PC-9 (cell line): ENCODE measurements around the gene SCEL.

Source experiments
- EZH2 ChIP-seq: fragments of 200-600 bp; sonication (generic); IDR thresholded peaks from 2 replicates; pipeline ENCODE4 v1.8.0; 2017; ENCODE audit warnings: antibody characterized with exemption, low read depth
- TF ChIP-seq, protein P1 (sequence below): fragments of 200-600 bp; sonication (generic); conservative IDR thresholded peaks from 2 replicates; pipeline ENCODE4 v1.6.1; 2017; ENCODE audit warnings: mixed run types, antibody characterized with exemption, mild to moderate bottlenecking, moderate library complexity

- TF ChIP-seq, protein P1, sequence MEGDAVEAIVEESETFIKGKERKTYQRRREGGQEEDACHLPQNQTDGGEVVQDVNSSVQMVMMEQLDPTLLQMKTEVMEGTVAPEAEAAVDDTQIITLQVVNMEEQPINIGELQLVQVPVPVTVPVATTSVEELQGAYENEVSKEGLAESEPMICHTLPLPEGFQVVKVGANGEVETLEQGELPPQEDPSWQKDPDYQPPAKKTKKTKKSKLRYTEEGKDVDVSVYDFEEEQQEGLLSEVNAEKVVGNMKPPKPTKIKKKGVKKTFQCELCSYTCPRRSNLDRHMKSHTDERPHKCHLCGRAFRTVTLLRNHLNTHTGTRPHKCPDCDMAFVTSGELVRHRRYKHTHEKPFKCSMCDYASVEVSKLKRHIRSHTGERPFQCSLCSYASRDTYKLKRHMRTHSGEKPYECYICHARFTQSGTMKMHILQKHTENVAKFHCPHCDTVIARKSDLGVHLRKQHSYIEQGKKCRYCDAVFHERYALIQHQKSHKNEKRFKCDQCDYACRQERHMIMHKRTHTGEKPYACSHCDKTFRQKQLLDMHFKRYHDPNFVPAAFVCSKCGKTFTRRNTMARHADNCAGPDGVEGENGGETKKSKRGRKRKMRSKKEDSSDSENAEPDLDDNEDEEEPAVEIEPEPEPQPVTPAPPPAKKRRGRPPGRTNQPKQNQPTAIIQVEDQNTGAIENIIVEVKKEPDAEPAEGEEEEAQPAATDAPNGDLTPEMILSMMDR, result no peak
- no peak for TF ChIP-seq EZH2
Measured at GRCh38 chr13:77497350-77497749, 38.2 kb upstream of the SCEL start.
